K562 (cell line): Measurements from ENCODE around the gene LRP1B. TPM values are rescaled to one million over a fixed set of nuclear protein-coding genes. Genes with fewer than 3 reads are reported as not detected.

Experiments used
- ATAC-seq: fragments of 200-7000 bp; cut with Tn5 transposase; 3 replicates; pipeline ENCODE4 v1.9.1; 2020; ENCODE audit warnings: moderate library complexity
- BruUV-seq: library from RNA; stranded (reverse); fragments of 400-500 nt; replicated peaks from 2 replicates; lab custom pipeline; 2021; lab: Mats Ljungman, UMichigan
- CTCF ChIA-PET: fragments of 300-600 bp; formaldehyde crosslinking; extraction: SDS; loops from one replicate; lab custom pipeline; 2021; ENCODE audit warnings: low intra/inter-chr PET ratio; lab: Yijun Ruan, JAX
- POLR2A ChIA-PET: fragments of 300-600, 350-650 bp; sonication (Branson Sonifier 250); formaldehyde crosslinking; extraction: SDS; loops from one replicate; lab custom pipeline; 2021; ENCODE audit warnings: antibody characterized with exemption, inconsistent platforms; lab: Yijun Ruan, JAX
- DNase-seq, 4 experiments: peaks; one replicate each; pipeline versions ENCODE4 v3.0.0 to v3.0.0-alpha.2; 2011 to 2018; ENCODE audit warnings: low spot score in 3 of 4, mixed read lengths in 3 of 4; ENCODE audit errors: extremely low read depth in 1 of 4
- FAIRE-seq: peaks from 2 replicates; lab custom pipeline; 2011; peaks lifted over from hg19 to GRCh38; lab: Jason Lieb, UNC
- H2AFZ ChIP-seq: 2 replicates; pipeline ENCODE4 v1.6.0; 2011; ENCODE audit warnings: low read depth, low read length, control low read depth, inconsistent platforms
- H3K27ac ChIP-seq: fragments of 200-600 bp; 3 replicates; pipeline ENCODE4 v1.8.0; 2011; ENCODE audit warnings: low read depth, mild to moderate bottlenecking, control low read depth, inconsistent platforms, low read length, moderate library complexity, mixed read lengths; ENCODE audit errors: extremely low read depth
- H3K27me3 ChIP-seq, 2 experiments: fragments of 300-600 bp in 1 of 2; 2 replicates in 1 of 2; 3 replicates in 1 of 2; pipeline versions ENCODE4 v1.6.0 to v1.8.0; 2011; ENCODE audit warnings: inconsistent platforms in 2 of 2, low read length in 2 of 2, mild to moderate bottlenecking in 1 of 2, mixed read lengths in 1 of 2, moderate library complexity in 1 of 2; ENCODE audit not compliant: control insufficient read depth in 2 of 2, insufficient read depth in 2 of 2
- H3K36me3 ChIP-seq: fragments of 300-600 bp; 3 replicates; pipeline ENCODE4 v1.8.0; 2011; ENCODE audit warnings: mild to moderate bottlenecking, low read length, inconsistent platforms; ENCODE audit not compliant: control insufficient read depth, insufficient read depth
- H3K4me1 ChIP-seq, 2 experiments: fragments of 200-600 bp in 1 of 2; replicated peaks in 1 of 2; 2 replicates in 1 of 2; 3 replicates in 1 of 2; pipeline versions ENCODE4 v1.5.1 to v1.8.0; 2011; ENCODE audit warnings: inconsistent platforms in 2 of 2, low read length in 2 of 2, mild to moderate bottlenecking in 1 of 2, mixed read lengths in 1 of 2, moderate library complexity in 1 of 2; ENCODE audit not compliant: control insufficient read depth in 2 of 2, insufficient read depth in 2 of 2
- H3K4me2 ChIP-seq: 2 replicates; pipeline ENCODE4 v1.6.1; 2011; ENCODE audit warnings: low read length, control low read depth, inconsistent platforms, mixed read lengths; ENCODE audit not compliant: insufficient read depth
- H3K4me3 ChIP-seq: fragments of 200-600 bp; sonication (generic), shearing (Covaris generic); 2 replicates; pipeline ENCODE4 v1.5.1; 2016; ENCODE audit warnings: control low read depth, inconsistent platforms
- H3K79me2 ChIP-seq: fragments of 200-600 bp; 3 replicates; pipeline ENCODE4 v1.8.0; 2011; ENCODE audit warnings: low read length, inconsistent platforms; ENCODE audit not compliant: control insufficient read depth, insufficient read depth
- H3K9ac ChIP-seq, 2 experiments: 2 replicates each; pipeline versions ENCODE4 v1.6.0 to v1.6.1; 2011; ENCODE audit warnings: low read depth in 2 of 2, low read length in 2 of 2, control low read depth in 1 of 2, inconsistent platforms in 1 of 2, mild to moderate bottlenecking in 1 of 2, mixed read lengths in 1 of 2; ENCODE audit not compliant: insufficient read depth in 1 of 2
- H3K9me1 ChIP-seq: one replicate; pipeline ENCODE4 v1.6.0; 2011; ENCODE audit warnings: inconsistent platforms, mild to moderate bottlenecking, low read length, moderate library complexity; ENCODE audit not compliant: control insufficient read depth, insufficient read depth
- H3K9me3 ChIP-seq: replicated peaks from 2 replicates; pipeline ENCODE4 v1.5.1; 2011; ENCODE audit warnings: low read depth, low read length, inconsistent platforms; ENCODE audit not compliant: control insufficient read depth, insufficient read depth
- H4K20me1 ChIP-seq: replicated peaks from 2 replicates; pipeline ENCODE4 v1.6.1; 2011; ENCODE audit warnings: low read length, inconsistent platforms, mixed read lengths; ENCODE audit not compliant: control insufficient read depth, insufficient read depth
- E2F3 ChIP-seq: fragments of 250-450 bp; sonication (Bioruptor Pico); IDR thresholded peaks from 2 replicates; pipeline ENCODE4 v1.4.0; 2020; ENCODE audit warnings: mild to moderate bottlenecking
- FOXA1 ChIP-seq: fragments of 450-650 bp; IDR thresholded peaks from 2 replicates; pipeline ENCODE4 v1.6.1; 2016; ENCODE audit warnings: mild to moderate bottlenecking, borderline replicate concordance
- GTF3C2 ChIP-seq: IDR thresholded peaks from 3 replicates; pipeline ENCODE4 v1.6.1; 2011; ENCODE audit warnings: borderline replicate concordance, mild to moderate bottlenecking, moderate library complexity; ENCODE audit not compliant: insufficient read length; ENCODE audit errors: extremely low read depth
- MLX ChIP-seq, 2 experiments: fragments of 450-650 bp in 1 of 2; sonication (generic) in 1 of 2; formaldehyde crosslinking; conservative IDR thresholded peaks; 2 replicates each; pipeline versions ENCODE4 v1.4.0 to v1.8.1; 2020 to 2022; ENCODE audit warnings: mild to moderate bottlenecking in 1 of 2, missing genetic modification reagents in 1 of 2
- SLC30A9 ChIP-seq: fragments of 250-450 bp; sonication (Bioruptor Pico); IDR thresholded peaks from 2 replicates; pipeline ENCODE4 v1.8.0; 2022; ENCODE audit warnings: mild to moderate bottlenecking, moderate library complexity
- ZNF398 ChIP-seq: fragments of 250-450 bp; sonication (Bioruptor Pico); IDR thresholded peaks from 2 replicates; pipeline ENCODE4 v1.8.0; 2021; ENCODE audit warnings: moderate library complexity, mild to moderate bottlenecking, inconsistent platforms
- ZNF639 ChIP-seq, 2 experiments: fragments of 200-800 bp in 1 of 2; sonication (Bioruptor generic) in 1 of 2; sonication (generic) in 1 of 2; formaldehyde crosslinking in 1 of 2; IDR thresholded peaks in 1 of 2; conservative IDR thresholded peaks in 1 of 2; 2 replicates each; pipeline versions ENCODE4 v1.5.0 to v1.6.1; 2016 to 2020; ENCODE audit warnings: missing compliant biosample characterization in 1 of 2, missing genetic modification characterization in 1 of 2, missing genetic modification reagents in 1 of 2
- ZNF764 ChIP-seq: fragments of 250-450 bp; sonication (Bioruptor Pico); IDR thresholded peaks from 2 replicates; pipeline ENCODE4 v1.4.0; 2020; ENCODE audit warnings: low read depth, mild to moderate bottlenecking, moderate library complexity
- WGBS: fragments of 100-300 bp; shearing (Covaris generic); methylation state at CpG from one replicate; pipeline ENCODE4 v1.1.6; 2016; ENCODE audit warnings: low coverage, mixed read lengths; ENCODE audit not compliant: insufficient coverage; ENCODE audit errors: missing lambda C conversion rate; 5-methylcytosine and 5-hydroxymethylcytosine counted together
- in situ Hi-C: fragments of 300-500 bp; cut with MboI; formaldehyde crosslinking; loops from 4 replicates; pipeline ENCODE4 v1.15.0; 2018; ENCODE audit warnings: inconsistent platforms, mixed read lengths
- intact Hi-C: fragments of 100-400 bp; cut with micrococcal nuclease; formaldehyde crosslinking; loops from 2 replicates; pipeline ENCODE4 v1.14.2; 2022
- polyA plus RNA-seq, 8 experiments: library from polyadenylated mRNA; depleted of rRNA in 4 of 8; stranded (reverse) in 5 of 8; unstranded in 3 of 8; fragments of >200 nt; fragmentation: Nextera tagmentation in 2 of 8; fragmentation: Illumina TruSeq in 1 of 8; extraction: Ambion mirVana in 2 of 8; extraction: Trizol in 1 of 8; gene quantifications; 2 replicates each; pipeline versions ENCODE4 v1.2.1 to v1.2.3, GENCODE V29; 2011 to 2014; ENCODE audit warnings: inconsistent platforms in 1 of 8, missing spikeins in 1 of 8
- total RNA-seq, 7 experiments: library from RNA; depleted of rRNA in 6 of 7; stranded (reverse); fragments of >200 nt in 6 of 7; fragmentation: Illumina TruSeq in 2 of 7; extraction: Trizol in 2 of 7; gene quantifications; 2 replicates each; pipeline versions ENCODE4 v1.2.1 to v1.2.3, GENCODE V29; 2011 to 2021; ENCODE audit warnings: low replicate concordance in 1 of 7

The LRP1B gene
- total and polyA plus RNA-seq, 9 of the 15 experiments (the other 6 are each of a cell fraction or from before 2014, with no cell fraction given): not detected

- no peak for TF ChIP-seq ZNF639 (CRISPR knock-in tag; conservative IDR thresholded peaks at IDR 0.05 in 1 of 2, IDR thresholded peaks at IDR 0.05 in 1 of 2)
- no peak for TF ChIP-seq FOXA1
These were observed 1526.0 kb downstream of the LRP1B start (continued) for GRCh38 chr2:140604788-140605187.

GRCh38 chr2:140604096-140604495 is 1526.7 kb downstream of the LRP1B start:
- CTCF ChIA-PET: no interaction called here
- Histone ChIP-seq H3K4me1 (no peaks in the 10 kb centered on the region), H2AFZ (no peak overlapping the region), H3K9ac (no peak overlapping the region), H3K79me2 (no peaks in the 10 kb centered on the region), H3K27me3 (no peaks in the 10 kb centered on the region), H3K27ac (no peak overlapping the region), H3K36me3 (no peaks in the 10 kb centered on the region), H3K9me1 (no peaks in the 10 kb centered on the region), H3K4me2 (no peak overlapping the region), H3K9me3 (peaks cover 2% of the 10 kb centered on the region; the same call in 1 of the 2 replicates), H3K4me3 (no peak overlapping the region), H4K20me1 (no peaks in the 10 kb centered on the region)
- FAIRE-seq (no peak), DNase-seq (no peak), ATAC-seq (no peak)
- in situ Hi-C loops (no loop called here), intact Hi-C loops (no loop called here)
- WGBS: 0% methylated on average over 1 of the region's 1 CpG
- POLR2A ChIA-PET: no interaction called here
- BruUV-seq: no TSS peak
- TF ChIP-seq E2F3 (CRISPR knock-in tag) (no peak), ZNF764 (CRISPR knock-in tag) (no peak), SLC30A9 (no peak), MLX (CRISPR knock-in tag; conservative IDR thresholded peaks at IDR 0.05) (no peak), ZNF398 (no peak), GTF3C2 (no peak)
